Stimulated activated CD8-positive, alpha-beta memory T cell treated with anti-CD3 and anti-CD28 coated beads, Interleukin-12 subunit alpha, Interleukin-12 subunit beta, amount 100 ng/mL, for 24 hours (primary cell): ENCODE data around the gene SPATA19.

Experiments used
- DNase-seq: peaks from one replicate; pipeline ENCODE4 v3.0.0-alpha.2; 2020; ENCODE audit errors: extremely low read depth

SPATA19 gene

GRCh38 chr11:133818302-133818701, 27.0 kb downstream of the SPATA19 start:
- no peak for DNase-seq

GRCh38 chr11:133817449-133817848, 27.9 kb downstream of the SPATA19 start:
- DNase-seq: no peak

DNA sequence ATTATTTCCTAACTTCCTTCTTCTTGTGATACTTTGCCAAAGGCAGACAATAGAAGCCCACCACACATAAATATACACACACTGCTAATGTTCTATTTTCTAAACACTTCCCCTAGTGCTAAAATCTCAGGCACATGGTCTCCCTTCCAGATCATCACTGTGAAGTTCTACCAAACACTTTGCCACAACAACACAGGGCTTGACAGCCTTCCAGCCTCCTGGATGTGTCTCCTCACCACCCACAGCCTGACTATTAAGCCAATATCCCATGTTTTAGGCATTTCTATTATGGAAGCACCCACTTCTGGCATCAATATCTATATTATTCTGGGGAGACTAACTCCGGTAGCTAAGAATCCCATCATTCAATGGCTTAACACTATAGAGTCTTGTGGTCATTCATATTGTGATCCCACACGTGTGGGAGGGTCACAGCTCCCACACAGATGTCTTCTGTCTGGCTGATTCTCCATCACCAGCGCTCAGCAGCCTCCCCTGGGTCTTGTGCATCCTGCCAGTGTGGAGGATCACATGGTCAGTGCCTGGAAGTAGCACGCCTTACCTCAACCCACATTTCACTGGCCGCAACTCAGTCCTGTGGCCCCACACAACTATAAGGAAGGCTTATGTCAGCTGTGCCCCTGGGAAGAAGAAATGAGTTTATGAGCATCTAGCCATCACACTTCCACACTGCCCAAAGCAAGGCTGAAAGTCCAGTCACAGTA, 29.0 kb downstream of the SPATA19 start:
- DNase-seq: no peak

DNA sequence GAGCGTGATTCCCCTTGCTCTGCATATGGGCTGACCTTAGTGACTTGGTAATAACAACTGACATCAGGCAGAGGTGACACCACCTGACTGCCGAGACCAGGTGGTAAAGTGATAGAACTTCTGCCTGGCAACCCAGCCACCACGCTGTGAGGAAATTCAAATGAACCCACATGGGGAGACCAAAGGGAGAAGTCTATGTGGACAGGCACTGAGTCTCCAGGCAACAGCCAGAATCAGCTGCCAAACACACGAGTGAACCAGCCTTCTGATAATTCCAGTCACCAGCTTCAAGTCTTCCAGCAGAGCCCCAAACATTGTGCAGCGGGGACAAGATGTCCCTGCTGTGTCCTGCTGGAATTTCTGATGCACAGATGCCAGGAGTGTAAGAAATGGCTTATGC, 29.7 kb downstream of the SPATA19 start:
- no peak for DNase-seq

- no peak for DNase-seq
Observed at GRCh38 chr11:133814588-133815100, 30.7 kb downstream of the SPATA19 start.

DNA sequence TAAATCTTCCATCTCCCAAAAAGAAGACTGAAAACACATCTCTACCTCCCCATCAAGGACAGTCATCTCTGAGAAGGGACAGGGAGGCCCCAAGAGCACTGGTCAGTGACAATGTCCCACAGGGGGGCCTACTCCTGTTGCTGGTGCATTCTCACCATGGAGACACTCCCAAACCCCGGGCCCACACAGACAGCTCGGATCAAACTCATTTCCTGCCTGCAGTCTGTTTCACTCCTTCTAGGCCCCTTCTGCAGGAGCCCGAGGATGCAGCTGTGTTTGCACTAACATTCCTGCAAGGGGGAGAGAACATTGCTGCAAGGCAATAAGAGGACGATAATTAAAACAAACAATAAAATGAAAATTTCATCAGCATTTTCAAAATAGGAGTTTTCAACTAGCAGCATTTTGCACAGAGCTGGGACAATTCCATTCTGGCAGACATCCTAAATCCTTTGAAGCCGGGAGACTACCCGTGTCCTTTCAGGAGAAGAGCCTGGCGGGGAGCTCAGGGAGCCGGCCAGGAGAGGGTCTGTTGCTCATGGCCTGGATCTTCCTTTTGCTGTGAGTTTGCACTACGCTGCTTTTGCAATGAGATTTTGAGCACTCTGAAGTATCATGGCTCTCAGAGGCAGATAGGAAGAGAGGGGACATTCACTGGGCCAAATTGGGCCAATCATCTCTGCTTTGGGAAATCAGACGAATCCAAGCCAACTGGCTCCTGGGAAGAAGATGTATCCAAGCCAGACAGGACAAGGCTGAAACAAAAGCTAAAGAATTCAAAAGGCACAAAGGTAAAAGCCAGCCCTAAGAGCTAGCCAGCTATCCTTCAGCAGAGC, 33.2 kb downstream of the SPATA19 start:
- DNase-seq: no peak

DNA sequence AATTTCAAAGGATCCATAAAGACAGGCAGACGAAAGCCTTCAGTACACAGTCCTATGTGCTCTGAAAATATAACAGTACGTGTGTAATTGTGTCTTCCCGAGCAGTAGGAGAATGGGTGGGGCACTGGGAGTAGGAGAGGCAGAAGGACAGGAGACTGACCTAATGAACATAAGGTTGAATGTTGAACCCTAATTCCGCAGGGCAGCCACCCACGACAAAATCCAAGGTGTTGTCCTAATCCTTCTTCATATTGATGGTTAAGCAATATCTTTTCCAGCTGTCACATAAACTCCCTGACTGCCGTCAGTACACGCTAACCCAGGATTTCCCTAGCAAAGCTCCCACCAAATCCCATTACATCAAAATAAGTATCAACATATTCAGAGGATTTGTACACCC, 34.5 kb downstream of the SPATA19 start:
- no peak for DNase-seq

GRCh38 chr11:133809569-133810491, 35.5 kb downstream of the SPATA19 start:
- no peak for DNase-seq

DNA sequence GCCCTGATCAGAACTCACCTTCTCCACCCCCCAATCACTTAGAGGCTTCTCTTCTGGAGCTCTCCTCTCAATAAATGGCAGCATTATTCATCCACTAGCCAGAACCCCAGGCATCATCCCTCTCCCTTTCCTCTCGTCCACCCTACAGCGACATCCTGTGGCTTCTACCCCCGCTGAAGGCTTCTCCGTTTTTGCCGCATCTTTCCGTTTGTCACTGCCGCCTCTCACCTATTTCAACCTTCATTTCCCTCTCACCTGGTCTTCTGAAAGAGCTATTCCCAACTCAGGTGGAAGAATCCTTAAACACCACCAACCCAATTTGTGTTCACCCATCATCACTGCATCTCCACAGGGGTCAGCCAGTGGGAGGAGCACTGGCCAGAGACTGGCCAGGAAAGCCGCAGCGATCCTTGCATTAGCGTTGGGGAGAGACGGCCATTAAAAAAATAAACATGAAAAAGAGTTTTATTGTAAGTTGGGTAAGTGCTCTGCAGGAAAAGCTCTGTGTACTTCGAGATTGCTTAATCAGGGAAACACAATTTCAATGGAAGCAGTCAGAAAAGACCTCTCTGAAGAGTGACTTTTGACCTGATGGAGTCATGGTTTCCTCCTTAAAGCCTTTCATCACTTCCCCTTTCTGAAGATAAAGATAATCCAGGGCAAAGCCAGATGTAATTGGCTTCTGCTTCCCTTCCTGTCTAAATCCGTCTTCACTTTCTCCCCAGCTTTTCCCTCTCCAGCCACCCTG, 36.7 kb downstream of the SPATA19 start:
- DNase-seq: no peak

GRCh38 chr11:133803026-133803425, 42.3 kb downstream of the SPATA19 start:
- no peak for DNase-seq

DNA sequence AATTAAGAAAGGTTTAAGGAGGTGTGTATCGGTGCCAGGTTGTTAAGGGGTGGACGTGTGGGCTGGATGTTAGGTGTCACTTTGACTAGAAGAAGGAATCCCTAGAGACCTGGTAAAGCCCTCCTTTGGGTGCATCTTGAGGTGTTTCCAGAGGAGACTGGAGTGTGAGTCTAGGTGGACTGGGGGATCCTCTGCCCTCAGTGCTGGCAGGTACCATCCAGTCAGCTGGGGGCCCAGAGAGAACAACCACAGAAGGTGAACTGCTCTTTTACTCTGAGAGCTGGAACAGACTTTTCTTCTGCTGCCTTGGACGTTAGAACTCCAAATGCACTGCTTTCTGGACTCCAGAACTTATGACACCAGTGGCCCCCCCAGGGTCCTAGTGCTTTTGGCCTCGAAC, 44.0 kb downstream of the SPATA19 start:
- no peak for DNase-seq

DNA sequence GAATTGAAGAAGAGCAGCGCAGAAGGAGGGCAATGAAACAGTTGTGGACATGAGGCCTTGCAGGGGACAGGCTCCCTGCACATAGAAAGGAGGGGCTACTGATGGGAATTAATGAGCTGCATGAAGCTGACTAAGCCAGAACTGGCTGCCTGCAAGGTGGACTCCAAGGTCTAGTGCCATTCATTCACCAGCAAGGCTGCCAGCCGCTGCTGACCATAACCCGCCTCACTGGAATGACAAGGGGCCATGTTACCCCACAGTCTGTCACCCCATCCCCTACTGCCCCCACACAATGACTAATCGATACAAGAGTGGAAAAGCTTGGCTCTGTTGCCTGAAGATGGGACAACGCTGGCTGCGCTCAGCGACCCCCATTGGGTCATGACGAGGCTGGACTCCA, 44.6 kb downstream of the SPATA19 start:
- no peak for DNase-seq

GRCh38 chr11:133797554-133797953, 47.8 kb downstream of the SPATA19 start:
- no peak for DNase-seq

DNA sequence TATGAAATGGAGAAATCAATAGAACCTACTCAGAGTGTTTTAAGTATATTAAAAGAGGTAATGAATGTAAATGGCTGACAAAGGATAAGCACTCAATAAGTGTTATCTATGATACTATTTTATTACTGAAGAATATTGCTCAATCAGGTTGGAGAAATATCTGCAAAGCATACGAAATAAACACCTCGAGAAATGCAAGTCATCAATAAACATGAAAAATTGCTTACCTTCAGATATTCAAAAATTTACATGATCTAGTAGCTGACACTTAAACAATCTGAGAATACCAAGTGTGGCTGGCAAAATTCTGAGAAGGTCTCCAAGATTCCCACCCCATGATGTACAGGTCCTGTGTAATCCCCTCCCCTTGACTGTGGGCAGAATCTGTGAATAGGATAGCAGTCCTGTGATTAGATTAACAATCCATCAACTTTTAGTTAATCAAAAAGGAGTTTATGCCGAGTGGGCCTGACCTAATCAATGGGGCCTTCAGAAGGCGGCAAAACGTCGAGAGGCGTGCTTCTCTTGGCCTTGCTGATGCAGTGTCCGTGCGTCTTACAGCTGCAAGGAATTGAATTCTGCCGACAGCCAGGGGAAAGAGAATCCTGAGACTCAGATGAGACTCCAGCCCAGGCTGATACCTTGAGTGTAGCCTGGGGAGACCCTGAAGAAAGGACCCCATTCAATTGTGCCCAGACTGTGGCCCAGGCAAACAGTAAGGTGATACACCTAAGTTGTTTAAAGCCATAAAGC, 49.1 kb downstream of the SPATA19 start:
- no peak for DNase-seq

- DNase-seq: no peak
Observed at GRCh38 chr11:133795088-133795487, 50.2 kb downstream of the SPATA19 start.

GRCh38 chr11:133794205-133794604, 51.1 kb downstream of the SPATA19 start:
- no peak for DNase-seq

GRCh38 chr11:133793271-133794035, 51.9 kb downstream of the SPATA19 start:
- no peak for DNase-seq

GRCh38 chr11:133790995-133791394, 54.3 kb downstream of the SPATA19 start:
- no peak for DNase-seq
